ENCODE results near the gene RAP1GAP2.

RAP1GAP2 gene

GRCh38 chr17:2844416-2844815 is 48.2 kb downstream of the RAP1GAP2 start:
- TF ChIP-seq CTCF (IDR thresholded peaks at IDR 0.05; ENCODE audit: extremely low read depth, missing control alignments) = no peak
- DNase-seq (ENCODE audit: low spot score) = no peak

GRCh38 chr17:2847381-2848333 is 51.4 kb downstream of the RAP1GAP2 start:
- no peak for DNase-seq (ENCODE audit: low spot score)
- TF ChIP-seq CTCF (IDR thresholded peaks at IDR 0.05; ENCODE audit: extremely low read depth, missing control alignments) = no peak

- no peak for TF ChIP-seq CTCF (IDR thresholded peaks at IDR 0.05; ENCODE audit: extremely low read depth, missing control alignments)
- no peak for DNase-seq (ENCODE audit: low spot score)
These were observed 53.1 kb downstream of the RAP1GAP2 start for GRCh38 chr17:2849327-2849670.

- TF ChIP-seq CTCF (IDR thresholded peaks at IDR 0.05; ENCODE audit: extremely low read depth, missing control alignments) = no peak
- no peak for DNase-seq (ENCODE audit: low spot score)
These were observed 54.8 kb downstream of the RAP1GAP2 start for GRCh38 chr17:2850991-2851390.

- no peak for TF ChIP-seq CTCF (IDR thresholded peaks at IDR 0.05; ENCODE audit: extremely low read depth, missing control alignments)
- DNase-seq (ENCODE audit: low spot score) = no peak
These were observed 55.4 kb downstream of the RAP1GAP2 start for GRCh38 chr17:2851615-2852014.

GRCh38 chr17:2852221-2852620 is 56.0 kb downstream of the RAP1GAP2 start:
- TF ChIP-seq CTCF (IDR thresholded peaks at IDR 0.05; ENCODE audit: extremely low read depth, missing control alignments) = no peak
- peak; percentile 41 for DNase-seq (ENCODE audit: low spot score)

GRCh38 chr17:2852729-2853282 is 56.6 kb downstream of the RAP1GAP2 start:
- DNase-seq (ENCODE audit: low spot score) = peak; percentile 39
- TF ChIP-seq CTCF (IDR thresholded peaks at IDR 0.05; ENCODE audit: extremely low read depth, missing control alignments) = no peak
